Breast epithelium (tissue), 4 donors: Measurements from ENCODE around the gene RRAS. TPM values are rescaled to one million over a fixed set of nuclear protein-coding genes. Genes with fewer than 3 reads are reported as not detected.

Experiments
- DNase-seq, 2 donors: peaks; one replicate each; pipeline ENCODE4 v3.0.0-alpha.2; 2019; ENCODE audit warnings: low spot score in 2 of 2
- H3K27ac ChIP-seq, 2 donors: fragments of 200-600 bp; sonication (generic) in 1 of 2; one replicate each; pipeline ENCODE4 v1.5.1; 2016 to 2019; ENCODE audit warnings: mild to moderate bottlenecking in 1 of 2
- H3K27me3 ChIP-seq, 2 donors: fragments of 200-600 bp; sonication (generic) in 1 of 2; one replicate each; pipeline versions ENCODE4 v1.5.1 to v1.6.0; 2017 to 2019; ENCODE audit warnings: control low read depth in 1 of 2, mild to moderate bottlenecking in 1 of 2
- H3K36me3 ChIP-seq: fragments of 200-600 bp; one replicate; pipeline ENCODE4 v1.5.1; 2019
- H3K4me1 ChIP-seq, 2 donors: fragments of 200-600 bp; sonication (generic); one replicate each; pipeline ENCODE4 v1.5.1; 2016 to 2019; ENCODE audit warnings: control low read depth in 1 of 2
- H3K4me3 ChIP-seq, 3 donors: fragments of 200-600 bp; sonication (generic); 1 replicate in 2 of 3; 2 replicates in 1 of 3; pipeline ENCODE4 v1.5.1; 2016 to 2019; ENCODE audit warnings: mild to moderate bottlenecking in 3 of 3, moderate library complexity in 2 of 3
- H3K9me3 ChIP-seq, 2 donors: fragments of 200-600 bp; sonication (generic) in 1 of 2; one replicate each; pipeline ENCODE4 v1.5.1; 2016 to 2019; ENCODE audit warnings: control low read depth in 1 of 2
- POLR2A ChIP-seq: fragments of 450-650 bp; IDR thresholded peaks from one replicate; pipeline ENCODE4 v1.6.1; 2016; ENCODE audit warnings: antibody characterized with exemption, mild to moderate bottlenecking, moderate library complexity
- POLR2AphosphoS5 ChIP-seq, 3 donors: sonication (generic); formaldehyde crosslinking; IDR thresholded peaks; one replicate each; pipeline ENCODE4 v1.6.1; 2017; ENCODE audit warnings: antibody characterized with exemption in 3 of 3
- intact Hi-C: fragments of 100-400 bp; cut with DNase I; formaldehyde crosslinking; loops from one replicate; pipeline ENCODE4 v1.15.1; 2023; ENCODE audit warnings: low total_unique reads
- total RNA-seq, 3 donors: library from RNA; depleted of rRNA; stranded (reverse); fragments of >200 nt; gene quantifications; one replicate each; pipeline ENCODE4 v1.1.0, GENCODE V29; 2016
- TF ChIP-seq, protein P1 (sequence below), 3 donors: fragments of 450-650 bp; IDR thresholded peaks; one replicate each; pipeline ENCODE4 v1.5.1; 2016 to 2017; ENCODE audit warnings: antibody characterized with exemption in 3 of 3, mild to moderate bottlenecking in 3 of 3, moderate library complexity in 3 of 3

The RRAS gene
- total RNA-seq, 3 donors from 2014 or later, result 34.8 to 114 (median 41.0) TPM

GRCh38 chr19:49590071-49590970, 49.6 kb downstream of the RRAS start:
- TF ChIP-seq POLR2A (no peak), POLR2AphosphoS5 (IDR thresholded peaks at IDR 0.05) (peak in 2 of 3 donors; percentile 22 to 24)
- TF ChIP-seq, protein P1, sequence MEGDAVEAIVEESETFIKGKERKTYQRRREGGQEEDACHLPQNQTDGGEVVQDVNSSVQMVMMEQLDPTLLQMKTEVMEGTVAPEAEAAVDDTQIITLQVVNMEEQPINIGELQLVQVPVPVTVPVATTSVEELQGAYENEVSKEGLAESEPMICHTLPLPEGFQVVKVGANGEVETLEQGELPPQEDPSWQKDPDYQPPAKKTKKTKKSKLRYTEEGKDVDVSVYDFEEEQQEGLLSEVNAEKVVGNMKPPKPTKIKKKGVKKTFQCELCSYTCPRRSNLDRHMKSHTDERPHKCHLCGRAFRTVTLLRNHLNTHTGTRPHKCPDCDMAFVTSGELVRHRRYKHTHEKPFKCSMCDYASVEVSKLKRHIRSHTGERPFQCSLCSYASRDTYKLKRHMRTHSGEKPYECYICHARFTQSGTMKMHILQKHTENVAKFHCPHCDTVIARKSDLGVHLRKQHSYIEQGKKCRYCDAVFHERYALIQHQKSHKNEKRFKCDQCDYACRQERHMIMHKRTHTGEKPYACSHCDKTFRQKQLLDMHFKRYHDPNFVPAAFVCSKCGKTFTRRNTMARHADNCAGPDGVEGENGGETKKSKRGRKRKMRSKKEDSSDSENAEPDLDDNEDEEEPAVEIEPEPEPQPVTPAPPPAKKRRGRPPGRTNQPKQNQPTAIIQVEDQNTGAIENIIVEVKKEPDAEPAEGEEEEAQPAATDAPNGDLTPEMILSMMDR (IDR thresholded peaks at IDR 0.05), result no peak
- Histone ChIP-seq H3K27me3 (no peaks in the 10 kb centered on the region), H3K36me3 (peaks cover 5% of the 10 kb centered on the region), H3K4me1 (peaks cover 4 to 6% of the 10 kb centered on the region in 2 donors), H3K4me3 (peak overlapping the region; percentile 67 to 93 (median 77)), H3K27ac (peak overlapping the region; percentile 81 to 93), H3K9me3 (no peaks in the 10 kb centered on the region)
- peak; percentile 97 to 98 for DNase-seq
- intact Hi-C loops, result no loop called here

DNA sequence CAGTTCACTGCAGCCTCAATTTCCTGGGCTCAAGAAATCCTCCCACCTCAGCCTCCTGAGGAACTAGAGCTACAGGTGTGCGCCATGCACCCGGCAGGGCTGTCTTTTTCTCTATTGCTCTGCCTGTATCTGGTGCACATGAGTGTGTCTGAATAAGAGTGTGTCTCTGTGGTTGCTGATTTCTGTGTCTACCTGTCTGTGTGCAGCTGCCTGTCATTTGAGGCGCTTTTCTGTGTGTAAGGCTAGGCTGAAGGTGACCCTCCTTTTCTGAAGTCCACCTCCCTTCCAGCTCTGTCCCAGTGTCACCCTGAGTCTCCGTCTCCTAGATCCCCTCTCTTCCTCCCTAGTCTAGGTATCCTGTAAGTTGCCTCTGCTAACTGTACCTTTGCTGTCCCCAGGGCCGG, 50.4 kb downstream of the RRAS start:
- peak overlapping the region; percentile 81 to 93 for H3K27ac ChIP-seq
- no peak for DNase-seq
- no peaks in the 10 kb centered on the region for H3K9me3 ChIP-seq
- intact Hi-C loops, result no loop called here
- TF ChIP-seq, protein P1 (IDR thresholded peaks at IDR 0.05), result no peak
- TF ChIP-seq POLR2A (no peak), POLR2AphosphoS5 (IDR thresholded peaks at IDR 0.05) (no peak)
- peaks cover 4 to 6% of the 10 kb centered on the region in 2 donors for H3K4me1 ChIP-seq
- no peaks in the 10 kb centered on the region for H3K27me3 ChIP-seq
- H3K36me3 ChIP-seq, result peaks cover 5% of the 10 kb centered on the region
- peak overlapping the region in 2 of 3 donors; percentile 67 to 77 for H3K4me3 ChIP-seq

DNA sequence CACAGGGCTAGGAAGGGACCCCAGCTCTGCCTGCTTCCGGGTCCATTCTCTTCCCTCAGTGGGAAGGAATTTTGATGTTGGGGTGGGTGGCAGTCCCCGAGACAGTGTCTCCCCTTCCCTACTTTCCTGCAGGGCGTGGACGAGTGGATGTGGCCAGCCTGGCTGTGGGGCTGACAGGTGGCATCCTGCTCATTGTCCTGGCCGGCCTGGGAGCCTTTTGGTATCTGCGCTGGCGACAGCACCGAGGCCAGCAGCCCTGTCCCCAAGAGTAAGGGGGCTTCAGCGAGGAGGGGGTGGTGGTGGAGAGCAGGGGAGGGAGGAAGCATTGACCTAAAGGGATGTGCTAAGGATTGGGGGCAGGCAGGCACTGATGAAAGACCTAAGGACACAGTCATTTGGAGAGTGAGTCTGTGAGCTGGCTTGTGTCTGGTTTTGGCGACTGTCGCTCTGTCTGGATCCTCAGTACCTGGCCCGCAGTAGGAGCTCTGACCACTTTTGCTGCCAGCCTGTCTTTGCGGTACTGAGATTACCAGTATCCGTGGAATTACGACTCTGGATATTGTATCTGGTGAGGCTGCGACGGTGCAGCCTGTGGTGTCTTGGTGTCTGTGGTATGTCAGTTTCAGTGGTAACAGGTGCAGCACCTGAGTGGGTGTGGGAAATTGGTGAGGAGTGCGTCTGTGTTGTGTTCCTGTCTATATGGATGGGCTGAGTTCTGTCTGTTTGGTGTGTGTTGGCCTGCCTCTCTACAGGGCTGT, 51.4 kb downstream of the RRAS start:
- H3K36me3 ChIP-seq, result no peaks in the 10 kb centered on the region
- DNase-seq, result no peak
- peaks cover 4 to 6% of the 10 kb centered on the region in 2 donors for H3K4me1 ChIP-seq
- no peak overlapping the region for H3K27ac ChIP-seq
- TF ChIP-seq POLR2A, result no peak
- TF ChIP-seq POLR2AphosphoS5 (IDR thresholded peaks at IDR 0.05), result no peak
- TF ChIP-seq, protein P1 (IDR thresholded peaks at IDR 0.05), result no peak
- H3K9me3 ChIP-seq, result no peaks in the 10 kb centered on the region
- H3K27me3 ChIP-seq, result no peaks in the 10 kb centered on the region
- no peak overlapping the region for H3K4me3 ChIP-seq
- intact Hi-C loops, result no loop called here

DNA sequence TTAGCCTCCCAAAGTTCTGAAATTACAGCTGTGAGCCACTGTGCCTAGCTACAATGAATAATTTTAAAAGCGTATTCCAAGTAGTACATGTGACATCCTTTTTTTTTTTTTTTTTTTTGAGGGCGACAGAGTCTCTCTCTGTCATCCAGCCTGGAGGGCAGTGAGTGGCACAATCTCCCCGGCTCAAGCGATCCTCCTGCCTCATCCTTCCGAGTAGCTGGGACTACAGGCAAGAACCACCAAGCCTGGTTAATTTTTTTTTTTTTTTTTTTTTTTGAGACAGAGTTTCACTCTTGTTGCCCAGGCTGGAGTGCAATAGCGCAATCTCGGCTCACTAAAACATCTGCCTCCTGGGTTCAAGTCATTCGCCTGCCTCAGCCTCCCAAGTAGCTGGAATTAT, 52.7 kb downstream of the RRAS start:
- no peaks in the 10 kb centered on the region for H3K36me3 ChIP-seq
- H3K27ac ChIP-seq, result no peak overlapping the region
- intact Hi-C loops, result no loop called here
- TF ChIP-seq POLR2AphosphoS5 (IDR thresholded peaks at IDR 0.05), result no peak
- TF ChIP-seq, protein P1 (IDR thresholded peaks at IDR 0.05), result no peak
- no peak for TF ChIP-seq POLR2A
- H3K4me1 ChIP-seq, result no peaks in the 10 kb centered on the region
- no peak overlapping the region for H3K4me3 ChIP-seq
- no peak for DNase-seq
- no peaks in the 10 kb centered on the region for H3K27me3 ChIP-seq
- H3K9me3 ChIP-seq, result no peaks in the 10 kb centered on the region

Other genes with a start within 250 kb of the RRAS start
- gene PTH2, start 216.7 kb downstream of the RRAS start, total RNA-seq, result not detected
- gene GFY, start 214.8 kb downstream of the RRAS start, total RNA-seq, result not detected
- 1 to 10 TPM in 1 of 3 donors, under 1 TPM in 2; 0.44 to 4.3 (median 0.98) TPM for gene SLC17A7, start 198.6 kb downstream of the RRAS start, total RNA-seq
- 100 to 1,000 TPM in 2 of 3 donors, 10 to 100 TPM in 1; 94.4 to 121 (median 106) TPM for gene PIH1D1, start 188.3 kb downstream of the RRAS start, total RNA-seq
- 10 to 100 TPM; 20.6 to 34.4 (median 32.2) TPM for gene ALDH16A1, start 186.9 kb downstream of the RRAS start, total RNA-seq
- gene FLT3LG, start 165.9 kb downstream of the RRAS start, total RNA-seq, result 1 to 10 TPM; 4.3 to 7.0 (median 4.6) TPM
- 1,000 to 10,000 TPM; 3,591 to 5,468 (median 4,346) TPM for gene RPL13A, start 152.5 kb downstream of the RRAS start, total RNA-seq
- 1,000 to 10,000 TPM; 5,709 to 7,550 (median 5,876) TPM for gene RPS11, start 143.7 kb downstream of the RRAS start, total RNA-seq
- gene FCGRT, start 127.5 kb downstream of the RRAS start, total RNA-seq, result 100 to 1,000 TPM; 164 to 389 (median 199) TPM
- 10 to 100 TPM; 17.3 to 40.2 (median 34.7) TPM for gene RCN3, start 112.1 kb downstream of the RRAS start, total RNA-seq
- gene NOSIP, start 59.6 kb downstream of the RRAS start, total RNA-seq, result 10 to 100 TPM; 54.7 to 60.0 (median 57.4) TPM
- gene PRRG2, start 58.8 kb downstream of the RRAS start, total RNA-seq, result 10 to 100 TPM in 2 of 3 donors, under 1 TPM in 1; 0.32 to 16.1 (median 10.2) TPM
- gene PRR12, start 49.0 kb downstream of the RRAS start, total RNA-seq, result 1 to 10 TPM; 6.2 to 8.8 (median 6.3) TPM
- gene SCAF1, start 2.1 kb upstream of the RRAS start, total RNA-seq, result 10 to 100 TPM in 2 of 3 donors, 1 to 10 TPM in 1; 9.8 to 15.4 (median 10.6) TPM
- 100 to 1,000 TPM in 1 of 3 donors, 10 to 100 TPM in 2; 39.7 to 100 (median 52.4) TPM for gene IRF3, start 25.7 kb upstream of the RRAS start, total RNA-seq
- gene BCL2L12, start 25.8 kb upstream of the RRAS start, total RNA-seq, result 10 to 100 TPM in 1 of 3 donors, 1 to 10 TPM in 2; 5.1 to 11.7 (median 8.5) TPM
- 100 to 1,000 TPM; 137 to 227 (median 154) TPM for gene PRMT1, start 37.1 kb upstream of the RRAS start, total RNA-seq
- 1 to 10 TPM; 1.3 to 2.9 (median 1.4) TPM for gene ADM5, start 49.5 kb upstream of the RRAS start, total RNA-seq
- 10 to 100 TPM in 1 of 3 donors, 1 to 10 TPM in 1, under 1 TPM in 1; 0.80 to 14.4 (median 2.8) TPM for gene CPT1C, start 51.0 kb upstream of the RRAS start, total RNA-seq
- under 1 TPM in 2 of 3 donors, not detected in 1; 0.33 to 0.96 TPM for gene TSKS, start 123.2 kb upstream of the RRAS start, total RNA-seq
- 10 to 100 TPM; 42.1 to 71.0 (median 59.3) TPM for gene AP2A1, start 126.9 kb upstream of the RRAS start, total RNA-seq
- 10 to 100 TPM; 13.0 to 27.4 (median 18.7) TPM for gene FUZ, start 173.1 kb upstream of the RRAS start, total RNA-seq
- 10 to 100 TPM; 16.3 to 27.5 (median 20.6) TPM for gene MED25, start 178.1 kb upstream of the RRAS start, total RNA-seq
- 10 to 100 TPM; 45.1 to 95.0 (median 90.3) TPM for gene PTOV1, start 211.0 kb upstream of the RRAS start, total RNA-seq
- 10 to 100 TPM; 31.0 to 69.2 (median 57.7) TPM for gene PNKP, start 227.4 kb upstream of the RRAS start, total RNA-seq
- 10 to 100 TPM; 11.9 to 13.8 (median 12.5) TPM for gene AKT1S1, start 237.2 kb upstream of the RRAS start, total RNA-seq
- 10 to 100 TPM; 21.0 to 31.8 (median 30.4) TPM for gene TBC1D17, start 237.6 kb upstream of the RRAS start, total RNA-seq